ENCODE results near the gene ZNF121. TPM values are rescaled to one million over a fixed set of nuclear protein-coding genes. Genes with fewer than 3 reads are reported as not detected.
A peak's percentile ranks its signal among the peaks of the same experiment; 100 is the strongest.

The ZNF121 gene
- total and polyA plus RNA-seq, 11 donors: 6.8 to 25.4 (median 18.8) TPM

DNA sequence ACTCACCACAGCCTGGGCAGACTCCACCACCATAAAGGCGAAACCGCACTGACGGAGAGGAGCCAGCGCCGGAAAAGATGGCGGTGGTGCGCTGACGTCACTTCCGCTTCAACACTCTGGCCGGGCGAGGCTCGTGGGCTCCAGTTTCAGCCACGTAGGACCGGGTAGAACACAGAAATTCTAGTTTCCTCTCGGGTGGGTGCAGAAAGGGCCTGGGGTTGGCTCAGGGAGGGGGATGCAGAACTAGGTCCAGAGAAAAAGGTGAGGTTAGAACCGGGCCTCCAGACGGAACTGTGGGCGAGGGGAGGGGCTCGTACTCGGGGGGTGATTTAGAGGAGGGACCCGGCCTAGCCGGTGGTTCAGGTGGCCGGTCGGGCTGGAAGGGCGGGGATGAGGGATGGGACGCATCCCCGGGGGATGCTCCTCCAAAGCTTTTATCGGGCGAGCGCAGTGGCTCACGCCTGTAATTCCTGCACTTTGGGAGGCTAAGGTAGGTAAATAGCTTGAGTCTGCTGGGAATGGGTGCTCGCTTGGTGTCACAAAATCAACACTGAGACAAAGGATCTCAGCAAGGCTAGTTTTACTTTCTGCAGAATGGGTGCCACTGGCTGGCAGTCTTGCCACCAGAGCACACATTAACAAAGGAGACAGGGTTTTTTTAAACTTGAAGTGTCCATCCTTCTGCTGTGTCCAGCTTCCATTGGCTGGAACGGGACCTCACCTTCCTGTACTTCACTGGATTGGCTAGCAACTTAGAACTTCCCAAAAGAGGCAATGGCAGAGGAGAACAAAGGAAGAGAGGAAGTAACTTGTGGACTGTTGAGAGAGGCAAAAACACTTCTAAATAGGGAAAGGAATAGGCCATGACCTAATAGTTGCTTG lies 37.1 kb upstream of the ZNF121 start, which contains the start of gene ZNF561:
Gene ZNF561, minus strand, starts transcription at position 77 of the 882 bp plus-strand sequence. CDS start 1,776 bp downstream, outside the sequence.
- DNase-seq: peak; percentile 85 to 93 (median 90)
- peaks cover 0 to 32% (median 31%) of the 10 kb centered on the region in 9 donors for H3K36me3 ChIP-seq
- peak; percentile 93 to 96 (median 95) for ATAC-seq
- peaks cover 4 to 30% (median 18%) of the 10 kb centered on the region in 12 donors for H3K4me1 ChIP-seq
- H3K27me3 ChIP-seq: no peaks in the 10 kb centered on the region
- peak within 1 kb of the TSS; percentile 60 to 97 (median 76) for H3K4me3 ChIP-seq
- H3K9me3 ChIP-seq: no peaks in the 10 kb centered on the region
- WGBS, 4 donors: 1 to 2% (median 1%) methylated on average over 31 to 33 of the region's 33 CpGs
- H3K27ac ChIP-seq: peak within 1 kb of the TSS; percentile 79 to 97 (median 93)
- TF ChIP-seq POLR2A (IDR thresholded peaks at IDR 0.05) (no peak), CTCF (IDR thresholded peaks at IDR 0.05) (no peak)
- intact Hi-C loops (cut with DNase I): loop anchor here in 6 of 10 donors (1.0 to 10.0 kb wide), 12 partner anchors 37 to 313 kb away; partner anchors contain the start of genes ZNF562 (in 2 of the 6), ZNF846 (in 2 of the 6), FBXL12 (in 1 of the 6) and ZNF121 (in 1 of the 6)

- intact Hi-C loops (cut with DNase I): loop anchor here in 6 of 10 donors (1.0 to 10.0 kb wide), 10 partner anchors 36 to 312 kb away; partner anchors contain the start of genes ZNF562 (in 2 of the 6), ZNF846 (in 2 of the 6), FBXL12 (in 1 of the 6) and ZNF121 (in 1 of the 6)
- Histone ChIP-seq H3K4me3 (peak overlapping the region; percentile 60 to 97 (median 76)), H3K27ac (peak overlapping the region; percentile 79 to 97 (median 93)), H3K9me3 (no peaks in the 10 kb centered on the region), H3K27me3 (no peaks in the 10 kb centered on the region), H3K4me1 (peaks cover 4 to 30% (median 17%) of the 10 kb centered on the region in 12 donors), H3K36me3 (peaks cover 0 to 38% (median 37%) of the 10 kb centered on the region in 9 donors)
- TF ChIP-seq POLR2A (IDR thresholded peaks at IDR 0.05) (no peak), CTCF (IDR thresholded peaks at IDR 0.05) (no peak)
- WGBS, 4 donors: 0 to 1% (median 0%) methylated on average over 10 to 16 of the region's 16 CpGs
- DNase-seq (no peak), ATAC-seq (peak in 1 of 4 donors; percentile 63)
Observed at GRCh38 chr19:9620842-9621155, 36.5 kb upstream of the ZNF121 start.

DNA sequence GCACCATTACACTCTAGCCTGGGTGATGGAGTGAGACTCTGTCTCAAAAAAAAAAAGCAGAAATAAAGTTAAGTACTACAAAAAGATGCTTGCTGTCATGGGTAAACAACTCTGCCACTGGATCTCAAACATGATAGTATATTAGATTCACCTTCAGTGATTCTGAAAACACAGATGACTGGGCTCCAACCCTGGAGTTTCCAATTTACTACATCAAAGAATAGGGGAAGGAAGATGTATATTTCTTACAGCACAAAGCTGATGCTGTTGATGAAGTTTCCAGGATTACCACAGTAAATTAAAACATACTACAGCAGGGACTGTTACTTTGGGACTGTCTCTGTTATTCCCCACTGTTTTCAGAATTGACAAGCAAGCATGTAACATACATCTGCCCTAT lies 31.5 kb upstream of the ZNF121 start:
- peaks cover 4 to 12% (median 8%) of the 10 kb centered on the region in 12 donors for H3K4me1 ChIP-seq
- ATAC-seq (no peak), DNase-seq (no peak)
- TF ChIP-seq CTCF (IDR thresholded peaks at IDR 0.05) (no peak), POLR2A (IDR thresholded peaks at IDR 0.05) (no peak)
- intact Hi-C loops (cut with DNase I): no loop called here
- no peak overlapping the region for H3K4me3 ChIP-seq
- peaks cover 23 to 88% (median 86%) of the 10 kb centered on the region in 9 donors for H3K36me3 ChIP-seq
- H3K9me3 ChIP-seq: peaks cover 0 to 39% (median 14%) of the 10 kb centered on the region in 12 donors
- H3K27me3 ChIP-seq: no peaks in the 10 kb centered on the region
- no peak overlapping the region for H3K27ac ChIP-seq

DNA sequence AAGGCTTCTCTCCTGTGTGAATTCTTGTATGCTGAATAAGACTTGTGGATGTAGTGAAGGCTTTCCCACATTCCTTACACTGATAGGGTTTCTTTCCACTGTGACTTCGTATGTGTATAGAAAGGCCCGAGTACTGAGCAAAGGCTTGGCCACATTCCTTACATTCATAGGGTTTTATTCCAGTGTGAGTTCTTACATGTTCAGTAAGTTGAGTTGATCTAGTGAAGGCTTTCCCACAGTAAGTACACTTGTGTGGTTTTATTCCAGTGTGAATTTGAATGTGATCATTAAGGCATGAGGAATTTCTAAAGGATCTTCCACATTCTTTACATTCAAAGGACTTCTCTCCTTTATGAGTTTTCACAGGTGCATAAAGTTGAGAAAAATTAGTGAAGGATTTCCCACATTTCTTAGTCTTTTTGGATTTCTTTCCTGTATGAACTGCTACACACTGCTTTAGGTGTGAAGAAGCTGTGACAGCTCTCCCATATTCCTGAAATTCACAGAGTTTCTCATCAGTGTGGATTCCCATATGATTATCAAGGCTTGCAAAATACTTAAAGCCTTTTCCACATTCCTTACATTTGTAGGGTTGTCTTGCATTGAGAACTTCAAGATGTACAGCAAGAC lies 26.3 kb upstream of the ZNF121 start:
- no peak for DNase-seq
- no peaks in the 10 kb centered on the region for H3K27me3 ChIP-seq
- peaks cover 4 to 91% (median 44%) of the 10 kb centered on the region in 12 donors for H3K9me3 ChIP-seq
- peaks cover 26 to 79% (median 71%) of the 10 kb centered on the region in 9 donors for H3K36me3 ChIP-seq
- intact Hi-C loops (cut with DNase I): no loop called here
- no peak overlapping the region for H3K27ac ChIP-seq
- ATAC-seq: no peak
- no peak for TF ChIP-seq POLR2A (IDR thresholded peaks at IDR 0.05)
- no peak for TF ChIP-seq CTCF (IDR thresholded peaks at IDR 0.05)
- no peak overlapping the region for H3K4me3 ChIP-seq
- H3K4me1 ChIP-seq: no peaks in the 10 kb centered on the region
- WGBS, 4 donors: 95 to 98% (median 98%) methylated on average over 2 of the region's 2 CpGs
